ENCODE measurements around the gene FOXQ1. TPM values are rescaled to one million over a fixed set of nuclear protein-coding genes. Genes with fewer than 3 reads are reported as not detected.

FOXQ1 gene
- total RNA-seq, 1 donor from 2014 or later, result 27.9 TPM

- no peak overlapping the region for H3K4me3 Mint-ChIP-seq
- DNase-seq (ENCODE audit: extremely low spot score, unreplicated experiment), result no peak
- H3K4me1 Mint-ChIP-seq (ENCODE audit: unreplicated experiment), result peaks cover 5% of the 10 kb centered on the region
- peaks cover 6% of the 10 kb centered on the region for H3K9me3 Mint-ChIP-seq
- H3K36me3 Mint-ChIP-seq, result no peaks in the 10 kb centered on the region
- H3K27ac Mint-ChIP-seq, result peak overlapping the region; percentile 58
- TF ChIP-seq, protein P1, sequence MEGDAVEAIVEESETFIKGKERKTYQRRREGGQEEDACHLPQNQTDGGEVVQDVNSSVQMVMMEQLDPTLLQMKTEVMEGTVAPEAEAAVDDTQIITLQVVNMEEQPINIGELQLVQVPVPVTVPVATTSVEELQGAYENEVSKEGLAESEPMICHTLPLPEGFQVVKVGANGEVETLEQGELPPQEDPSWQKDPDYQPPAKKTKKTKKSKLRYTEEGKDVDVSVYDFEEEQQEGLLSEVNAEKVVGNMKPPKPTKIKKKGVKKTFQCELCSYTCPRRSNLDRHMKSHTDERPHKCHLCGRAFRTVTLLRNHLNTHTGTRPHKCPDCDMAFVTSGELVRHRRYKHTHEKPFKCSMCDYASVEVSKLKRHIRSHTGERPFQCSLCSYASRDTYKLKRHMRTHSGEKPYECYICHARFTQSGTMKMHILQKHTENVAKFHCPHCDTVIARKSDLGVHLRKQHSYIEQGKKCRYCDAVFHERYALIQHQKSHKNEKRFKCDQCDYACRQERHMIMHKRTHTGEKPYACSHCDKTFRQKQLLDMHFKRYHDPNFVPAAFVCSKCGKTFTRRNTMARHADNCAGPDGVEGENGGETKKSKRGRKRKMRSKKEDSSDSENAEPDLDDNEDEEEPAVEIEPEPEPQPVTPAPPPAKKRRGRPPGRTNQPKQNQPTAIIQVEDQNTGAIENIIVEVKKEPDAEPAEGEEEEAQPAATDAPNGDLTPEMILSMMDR (conservative IDR thresholded peaks at IDR 0.05), result no peak
- H3K27me3 Mint-ChIP-seq, result peaks cover 28% of the 10 kb centered on the region
Measured at GRCh38 chr6:1295420-1295819, 16.5 kb upstream of the FOXQ1 start.

DNA sequence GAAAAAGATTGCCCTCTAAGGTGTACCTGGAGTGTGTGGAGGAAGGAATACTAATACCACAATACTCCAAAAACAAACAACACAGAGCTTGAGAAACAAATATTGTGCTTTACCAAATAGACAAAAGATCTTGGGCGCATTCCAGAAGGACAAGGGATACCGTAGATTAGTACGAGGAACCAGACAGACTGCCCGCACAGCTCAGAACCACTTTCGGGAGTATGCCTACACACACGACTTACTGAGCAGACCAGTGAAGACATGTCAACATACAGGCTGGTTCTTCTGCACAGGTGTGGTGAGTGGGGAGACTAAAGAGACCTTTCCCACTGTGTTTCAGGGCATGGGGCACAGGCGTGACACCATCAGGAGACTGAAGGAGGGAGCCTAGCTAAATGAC is 15.8 kb upstream of the FOXQ1 start:
- DNase-seq (ENCODE audit: extremely low spot score, unreplicated experiment), result no peak
- TF ChIP-seq, protein P1 (conservative IDR thresholded peaks at IDR 0.05), result no peak
- H3K9me3 Mint-ChIP-seq, result peaks cover 6% of the 10 kb centered on the region

GRCh38 chr6:1296542-1296941 is 15.4 kb upstream of the FOXQ1 start:
- DNase-seq (ENCODE audit: extremely low spot score, unreplicated experiment), result no peak
- Mint-ChIP-seq H3K27me3 (peaks cover 34% of the 10 kb centered on the region), H3K9me3 (peaks cover 7% of the 10 kb centered on the region), H3K4me3 (no peak overlapping the region), H3K36me3 (peaks cover 2% of the 10 kb centered on the region), H3K27ac (peak overlapping the region; percentile 58), H3K4me1 (ENCODE audit: unreplicated experiment) (peaks cover 5% of the 10 kb centered on the region)
- TF ChIP-seq, protein P1 (conservative IDR thresholded peaks at IDR 0.05), result no peak

More for the DNA sequence above, 15.8 kb upstream of the FOXQ1 start:
- Mint-ChIP-seq H3K4me3 (no peak overlapping the region), H3K36me3 (no peaks in the 10 kb centered on the region), H3K4me1 (ENCODE audit: unreplicated experiment) (peaks cover 5% of the 10 kb centered on the region), H3K27ac (peak overlapping the region; percentile 58), H3K27me3 (peaks cover 31% of the 10 kb centered on the region)

DNA sequence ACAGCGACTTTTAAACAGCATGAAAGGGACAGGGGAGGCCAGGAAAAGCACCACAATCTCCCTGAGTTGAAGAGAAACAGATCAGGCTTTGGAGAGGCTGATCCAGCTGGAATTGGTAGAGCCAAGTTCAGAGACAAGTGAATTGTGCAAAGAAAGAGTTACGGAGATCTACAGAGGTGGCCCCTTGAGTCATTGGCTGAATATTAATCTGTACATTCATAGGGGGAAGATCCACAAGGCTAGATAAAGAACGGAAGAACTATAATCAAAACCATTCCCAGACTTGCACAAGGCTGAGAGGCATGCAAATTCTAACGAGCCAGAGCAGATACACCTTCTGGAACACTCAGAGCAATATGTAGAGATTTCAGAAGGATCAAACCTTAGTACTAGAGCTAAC is 14.2 kb upstream of the FOXQ1 start:
- TF ChIP-seq, protein P1 (conservative IDR thresholded peaks at IDR 0.05), result no peak
- peaks cover 5% of the 10 kb centered on the region for H3K4me1 Mint-ChIP-seq (ENCODE audit: unreplicated experiment)
- H3K27ac Mint-ChIP-seq, result no peak overlapping the region
- H3K27me3 Mint-ChIP-seq, result peaks cover 38% of the 10 kb centered on the region
- peaks cover 3% of the 10 kb centered on the region for H3K36me3 Mint-ChIP-seq
- DNase-seq (ENCODE audit: extremely low spot score, unreplicated experiment), result no peak
- peaks cover 15% of the 10 kb centered on the region for H3K9me3 Mint-ChIP-seq
- no peak overlapping the region for H3K4me3 Mint-ChIP-seq

GRCh38 chr6:1298768-1299167 is 13.1 kb upstream of the FOXQ1 start:
- H3K27ac Mint-ChIP-seq, result no peak overlapping the region
- no peak overlapping the region for H3K4me3 Mint-ChIP-seq
- H3K36me3 Mint-ChIP-seq, result peaks cover 3% of the 10 kb centered on the region
- TF ChIP-seq, protein P1 (conservative IDR thresholded peaks at IDR 0.05), result no peak
- H3K4me1 Mint-ChIP-seq (ENCODE audit: unreplicated experiment), result peaks cover 5% of the 10 kb centered on the region
- peaks cover 12% of the 10 kb centered on the region for H3K9me3 Mint-ChIP-seq
- H3K27me3 Mint-ChIP-seq, result peaks cover 42% of the 10 kb centered on the region
- no peak for DNase-seq (ENCODE audit: extremely low spot score, unreplicated experiment)

GRCh38 chr6:1306133-1306532 is 5.8 kb upstream of the FOXQ1 start:
- peaks cover 3% of the 10 kb centered on the region for H3K36me3 Mint-ChIP-seq
- no peak for DNase-seq (ENCODE audit: extremely low spot score, unreplicated experiment)
- TF ChIP-seq, protein P1 (conservative IDR thresholded peaks at IDR 0.05), result no peak
- H3K27ac Mint-ChIP-seq, result no peak overlapping the region
- no peaks in the 10 kb centered on the region for H3K4me1 Mint-ChIP-seq (ENCODE audit: unreplicated experiment)
- H3K4me3 Mint-ChIP-seq, result no peak overlapping the region
- H3K9me3 Mint-ChIP-seq, result peaks cover 20% of the 10 kb centered on the region
- H3K27me3 Mint-ChIP-seq, result peaks cover 77% of the 10 kb centered on the region

Measured in type B pancreatic cell (in vitro differentiated cells).